ENCODE results near the gene ARAP3. TPM values are rescaled to one million over a fixed set of nuclear protein-coding genes. Genes with fewer than 3 reads are reported as not detected.
"Not testable (repeated sequence)": the region's sequence is repeated elsewhere in the genome, so short reads cannot be mapped to it uniquely, and the experiment has no call there.

ARAP3 gene
- total RNA-seq, 1 experiment from 2014 or later, result 0.38 TPM

DNA sequence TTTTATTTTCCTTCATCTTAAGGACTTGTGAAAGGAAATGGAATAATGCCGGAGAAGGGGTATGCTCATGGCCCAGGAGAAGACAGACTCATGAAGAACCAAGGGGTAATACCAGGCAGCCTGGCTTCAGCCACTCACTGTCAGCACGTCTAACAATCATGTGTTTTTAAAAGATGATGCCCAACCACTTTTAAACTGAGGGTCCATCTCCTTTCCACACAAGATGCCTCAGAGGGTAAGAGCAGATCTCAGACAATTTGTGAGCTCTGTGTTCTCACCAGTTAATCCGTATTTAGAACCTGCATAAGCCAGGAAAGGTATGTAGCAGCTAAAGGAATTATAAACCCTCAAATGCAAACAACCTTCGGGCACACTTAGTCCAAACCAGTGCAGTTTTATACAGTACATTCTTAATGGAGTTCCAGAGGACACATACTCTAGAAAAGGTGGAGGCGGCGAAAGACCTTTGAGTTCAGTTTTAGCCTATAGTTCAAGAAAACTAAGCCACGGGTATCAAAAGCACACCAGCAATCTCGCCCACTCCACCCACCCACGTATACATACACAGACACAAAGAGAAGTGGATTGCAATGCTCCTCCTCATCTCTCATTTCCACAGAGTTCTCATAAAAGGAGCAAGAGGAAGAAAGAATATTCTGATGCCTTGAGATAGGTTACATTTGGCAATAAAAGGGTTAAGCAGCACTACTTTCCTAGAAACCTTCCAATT, 65.9 kb downstream of the ARAP3 start:
- no peak for DNase-seq (ENCODE audit: low spot score)

DNA sequence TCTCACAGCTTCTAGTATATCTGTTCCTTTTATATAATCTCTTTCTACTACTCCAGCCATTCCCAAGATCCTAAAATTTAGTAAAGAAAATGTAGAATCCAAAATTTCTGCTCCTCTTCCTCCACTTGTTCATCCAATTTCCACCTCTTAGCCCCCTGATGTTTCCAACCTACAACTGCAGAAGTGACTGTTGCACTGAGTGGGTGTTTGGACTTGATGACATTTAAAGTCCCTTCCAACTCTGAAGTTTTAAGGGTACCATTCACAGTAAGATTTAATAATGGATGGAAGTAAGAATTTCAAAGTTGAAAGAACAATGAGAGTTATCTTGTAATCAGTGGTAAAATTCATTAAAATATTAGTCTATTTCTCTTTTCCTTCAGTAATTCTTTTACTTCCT, 68.7 kb downstream of the ARAP3 start:
- DNase-seq (ENCODE audit: low spot score), result no peak

DNA sequence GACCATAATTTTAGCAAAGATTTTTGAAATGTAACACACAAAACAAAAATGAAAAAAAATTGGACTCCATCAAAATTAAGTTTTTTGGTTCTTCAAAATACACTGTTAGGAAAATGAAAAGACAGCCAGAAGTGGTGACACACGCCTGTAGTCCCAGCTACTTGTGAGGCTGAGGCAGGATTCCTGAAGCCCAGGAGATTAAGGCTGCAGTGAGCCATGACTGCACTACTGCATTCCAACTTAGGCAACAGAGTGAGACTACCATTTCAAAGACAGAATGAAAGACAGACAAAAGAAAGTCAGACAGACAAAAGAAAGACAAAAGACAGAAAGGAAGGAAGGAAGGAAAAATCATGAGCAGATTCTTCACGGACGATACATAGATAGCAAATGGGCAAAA, 70.7 kb downstream of the ARAP3 start:
- no peak for DNase-seq (ENCODE audit: low spot score)

DNA sequence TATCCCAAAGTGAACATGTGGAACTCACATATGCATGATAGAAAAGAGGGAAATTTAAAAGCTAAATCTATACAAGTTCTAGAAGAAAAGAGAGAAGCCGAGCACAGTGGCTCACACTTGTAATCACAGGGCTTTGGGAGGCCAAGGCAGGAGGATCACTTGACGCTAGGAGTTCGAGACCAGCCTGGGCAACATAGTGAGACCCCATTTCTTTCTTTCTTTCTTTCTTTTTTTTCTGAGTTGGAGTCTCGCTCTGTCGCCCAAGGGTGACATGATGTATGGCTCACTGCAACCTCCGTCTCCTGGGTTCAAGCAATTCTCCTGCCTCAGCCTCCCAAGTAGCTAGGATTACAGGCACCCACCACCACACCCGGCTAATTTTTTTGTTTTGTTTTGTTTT, 72.1 kb downstream of the ARAP3 start:
- not testable (repeated sequence) for DNase-seq (ENCODE audit: low spot score)

DNA sequence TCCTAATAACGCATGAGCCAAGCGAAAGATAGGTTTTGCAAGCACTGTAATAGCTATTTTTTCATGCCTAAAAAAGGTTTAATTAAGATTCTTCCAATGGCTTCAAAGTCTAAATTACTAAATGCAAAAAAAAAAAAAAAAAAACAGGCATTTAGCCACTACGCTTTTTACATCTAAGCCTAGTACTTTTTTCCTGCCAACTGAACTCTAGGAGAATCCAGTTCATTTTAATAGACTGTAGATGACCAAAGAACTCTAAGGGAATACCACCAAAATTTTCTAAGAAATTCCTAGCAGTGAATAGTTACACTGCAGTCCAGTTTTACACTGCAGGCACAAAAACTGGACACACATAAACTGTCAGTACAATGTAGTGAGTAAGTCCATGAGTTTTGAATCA, 73.0 kb downstream of the ARAP3 start:
- no peak for DNase-seq (ENCODE audit: low spot score)

- peak; percentile 43 for DNase-seq (ENCODE audit: low spot score)
These were observed 73.5 kb downstream of the ARAP3 start for GRCh38 chr5:141608557-141608956.

- DNase-seq (ENCODE audit: low spot score), result no peak
These were observed 74.0 kb downstream of the ARAP3 start for GRCh38 chr5:141608046-141608445.

DNA sequence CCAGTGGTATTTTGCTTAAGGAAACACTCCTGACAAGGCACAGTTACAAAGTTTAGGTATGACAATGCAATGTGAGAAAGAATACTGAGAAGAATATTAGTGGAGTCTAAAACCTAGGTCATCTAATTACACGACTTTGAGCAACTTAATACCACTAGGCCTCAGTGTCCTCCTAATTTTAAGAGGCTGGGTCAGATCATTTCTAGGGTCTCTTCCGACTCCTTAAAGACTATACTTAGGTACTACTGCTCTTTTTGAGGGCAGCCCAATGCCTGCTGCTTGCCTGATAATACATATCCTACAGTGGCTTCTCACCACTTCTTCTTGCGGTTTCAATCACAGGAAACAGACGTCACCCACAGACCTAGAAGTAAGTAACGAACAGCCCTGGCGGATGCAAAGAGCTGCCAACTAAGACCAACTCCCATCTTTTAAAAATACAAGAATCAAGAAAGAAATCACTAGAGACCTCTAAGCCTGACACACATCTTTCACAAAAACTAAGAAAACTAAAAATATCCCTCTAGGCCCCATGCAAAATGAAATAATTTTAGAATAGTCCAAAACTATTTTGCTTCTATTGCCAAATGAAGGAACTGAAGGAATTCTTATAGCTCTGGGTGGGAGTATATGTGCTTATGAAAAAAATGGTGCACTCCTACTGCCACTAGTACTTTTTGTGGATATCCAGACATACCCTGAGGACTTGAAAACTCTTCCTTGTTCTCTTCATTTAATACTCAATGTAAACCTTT, 76.3 kb downstream of the ARAP3 start:
- no peak for DNase-seq (ENCODE audit: low spot score)

GRCh38 chr5:141603923-141604717, 77.9 kb downstream of the ARAP3 start:
- DNase-seq (ENCODE audit: low spot score), result peak; percentile 71

Other genes with a start within 250 kb of the ARAP3 start
- gene PCDHGC3, start 206.3 kb downstream of the ARAP3 start, total RNA-seq (2014; rRNA removed; shearing (Covaris generic)), result 1.8 and 2.1 TPM in 2 replicates
- gene PCDHGC4, start 197.2 kb downstream of the ARAP3 start, total RNA-seq (2014; rRNA removed; shearing (Covaris generic)), result 1.7 TPM in 1 of 2 replicates, not detected in the other
- 0.61 TPM in 1 of 2 replicates, not detected in the other for gene PCDHGC5, start 193.1 kb downstream of the ARAP3 start, total RNA-seq (2014; rRNA removed; shearing (Covaris generic))
- gene DIAPH1, start 63.2 kb downstream of the ARAP3 start, total RNA-seq (2014; rRNA removed; shearing (Covaris generic)), result 52.1 and 74.7 TPM in 2 replicates
- 69.8 and 84.9 TPM in 2 replicates for gene HDAC3, start 45.4 kb downstream of the ARAP3 start, total RNA-seq (2014; rRNA removed; shearing (Covaris generic))
- gene RELL2, start 45.2 kb downstream of the ARAP3 start, total RNA-seq (2014; rRNA removed; shearing (Covaris generic)), result 26.6 and 27.2 TPM in 2 replicates
- 24.3 and 30.6 TPM in 2 replicates for gene FCHSD1, start 30.8 kb downstream of the ARAP3 start, total RNA-seq (2014; rRNA removed; shearing (Covaris generic))
- gene PCDH1, start 196.2 kb upstream of the ARAP3 start, total RNA-seq (2014; rRNA removed; shearing (Covaris generic)), result 108 and 131 TPM in 2 replicates
- 78.2 and 84.7 TPM in 2 replicates for gene DELE1, start 241.6 kb upstream of the ARAP3 start, total RNA-seq (2014; rRNA removed; shearing (Covaris generic))